ENCODE measurements around the gene APOA4. TPM values are rescaled to one million over a fixed set of nuclear protein-coding genes. Genes with fewer than 3 reads are reported as not detected.
"Not testable (repeated sequence)": the region's sequence is repeated elsewhere in the genome, so short reads cannot be mapped to it uniquely, and the experiment has no call there.

Gene APOA4
- total and polyA plus RNA-seq, 2 experiments from 2014 or later: 0.86 to 2.1 TPM

- no peak for DNase-seq (ENCODE audit: low read depth in 1 of 2, low spot score in 1 of 2)
- H3K27me3 ChIP-seq: no peaks in the 10 kb centered on the region
- no peak overlapping the region for H3K4me3 ChIP-seq
- no peak for TF ChIP-seq CTCF (IDR thresholded peaks at IDR 0.05; ENCODE audit: low read depth, low read length)
- no peak overlapping the region for H3K27ac ChIP-seq
- H3K4me1 ChIP-seq (ENCODE audit: low read depth): no peaks in the 10 kb centered on the region
- H3K9me3 ChIP-seq (ENCODE audit: low read depth): no peaks in the 10 kb centered on the region
- H3K36me3 ChIP-seq: no peaks in the 10 kb centered on the region
Observed at GRCh38 chr11:116804001-116804400, 19.1 kb downstream of the APOA4 start.

- H3K27ac ChIP-seq; H3K4me3 ChIP-seq; DNase-seq (ENCODE audit: low read depth in 1 of 2, low spot score in 1 of 2); H3K4me1 ChIP-seq (ENCODE audit: low read depth); H3K36me3 ChIP-seq; H3K9me3 ChIP-seq (ENCODE audit: low read depth); H3K27me3 ChIP-seq: not testable (repeated sequence)
Observed at GRCh38 chr11:116801662-116802061, 21.4 kb downstream of the APOA4 start.

GRCh38 chr11:116800610-116801009 is 22.5 kb downstream of the APOA4 start:
- Histone ChIP-seq H3K4me1 (ENCODE audit: low read depth) (no peaks in the 10 kb centered on the region), H3K36me3 (no peaks in the 10 kb centered on the region), H3K4me3 (no peak overlapping the region), H3K27me3 (no peaks in the 10 kb centered on the region), H3K9me3 (ENCODE audit: low read depth) (no peaks in the 10 kb centered on the region), H3K27ac (no peak overlapping the region)
- no peak for DNase-seq (ENCODE audit: low read depth in 1 of 2, low spot score in 1 of 2)
- TF ChIP-seq CTCF (IDR thresholded peaks at IDR 0.05; ENCODE audit: low read depth, low read length): no peak

GRCh38 chr11:116798368-116798767 is 24.7 kb downstream of the APOA4 start:
- H3K27ac ChIP-seq: no peak overlapping the region
- H3K4me1 ChIP-seq (ENCODE audit: low read depth): no peaks in the 10 kb centered on the region
- H3K36me3 ChIP-seq: no peaks in the 10 kb centered on the region
- H3K4me3 ChIP-seq: no peak overlapping the region
- H3K27me3 ChIP-seq: no peaks in the 10 kb centered on the region
- DNase-seq (ENCODE audit: low read depth in 1 of 2, low spot score in 1 of 2): no peak
- no peak for TF ChIP-seq CTCF (IDR thresholded peaks at IDR 0.05; ENCODE audit: low read depth, low read length)
- no peaks in the 10 kb centered on the region for H3K9me3 ChIP-seq (ENCODE audit: low read depth)

- H3K27ac ChIP-seq: no peak overlapping the region
- no peaks in the 10 kb centered on the region for H3K27me3 ChIP-seq
- no peak for DNase-seq (ENCODE audit: low read depth in 1 of 2, low spot score in 1 of 2)
- no peak for TF ChIP-seq CTCF (IDR thresholded peaks at IDR 0.05; ENCODE audit: low read depth, low read length)
- H3K4me3 ChIP-seq: no peak overlapping the region
- H3K36me3 ChIP-seq: no peaks in the 10 kb centered on the region
- H3K4me1 ChIP-seq (ENCODE audit: low read depth): no peaks in the 10 kb centered on the region
- H3K9me3 ChIP-seq (ENCODE audit: low read depth): no peaks in the 10 kb centered on the region
Observed at GRCh38 chr11:116797816-116798215, 25.3 kb downstream of the APOA4 start.

- DNase-seq (ENCODE audit: low read depth in 1 of 2, low spot score in 1 of 2): no peak
- H3K4me1 ChIP-seq (ENCODE audit: low read depth): no peaks in the 10 kb centered on the region
- TF ChIP-seq CTCF (IDR thresholded peaks at IDR 0.05; ENCODE audit: low read depth, low read length): no peak
- no peak overlapping the region for H3K27ac ChIP-seq
- H3K27me3 ChIP-seq: no peaks in the 10 kb centered on the region
- H3K36me3 ChIP-seq: no peaks in the 10 kb centered on the region
- no peaks in the 10 kb centered on the region for H3K9me3 ChIP-seq (ENCODE audit: low read depth)
- no peak overlapping the region for H3K4me3 ChIP-seq
Observed at GRCh38 chr11:116796548-116796947, 26.6 kb downstream of the APOA4 start.
